H9 (cell line): ENCODE data around the gene DIS3L2. TPM values are rescaled to one million over a fixed set of nuclear protein-coding genes. Genes with fewer than 3 reads are reported as not detected.

Source experiments
- DNase-seq: peaks from one replicate; pipeline ENCODE4 v3.0.0-alpha.2; 2017
- H2AFZ ChIP-seq: one replicate; pipeline ENCODE4 v1.6.1; 2013; ENCODE audit warnings: mild to moderate bottlenecking, low read length, control low read depth, moderate library complexity
- H2AK5ac ChIP-seq: 2 replicates; pipeline ENCODE4 v1.6.1; 2013; ENCODE audit warnings: low read length, control low read depth, mixed read lengths; ENCODE audit not compliant: insufficient read length
- H2BK120ac ChIP-seq: one replicate; pipeline ENCODE4 v1.6.1; 2013; ENCODE audit warnings: low read depth, mild to moderate bottlenecking, low read length, control low read depth, inconsistent platforms; ENCODE audit not compliant: poor library complexity, severe bottlenecking
- H2BK12ac ChIP-seq: 2 replicates; pipeline ENCODE4 v1.6.1; 2013; ENCODE audit warnings: low read length, control low read depth, mixed read lengths, low read depth; ENCODE audit not compliant: insufficient read length
- H2BK15ac ChIP-seq: 2 replicates; pipeline ENCODE4 v1.6.1; 2013; ENCODE audit warnings: low read depth, low read length, control low read depth
- H2BK20ac ChIP-seq: one replicate; pipeline ENCODE4 v1.6.1; 2013; ENCODE audit warnings: low read depth, mild to moderate bottlenecking, low read length, control low read depth, inconsistent platforms; ENCODE audit not compliant: poor library complexity, severe bottlenecking
- H2BK5ac ChIP-seq: 2 replicates; pipeline ENCODE4 v1.6.1; 2013; ENCODE audit warnings: low read length, control low read depth, mixed read lengths; ENCODE audit not compliant: insufficient read length
- H3K14ac ChIP-seq: 2 replicates; pipeline ENCODE4 v1.6.1; 2013; ENCODE audit warnings: low read length, control low read depth; ENCODE audit not compliant: insufficient read depth
- H3K18ac ChIP-seq: 2 replicates; pipeline ENCODE4 v1.6.1; 2013; ENCODE audit warnings: low read depth, mild to moderate bottlenecking, mixed read lengths, low read length, control low read depth; ENCODE audit not compliant: insufficient read length
- H3K23ac ChIP-seq: 2 replicates; pipeline ENCODE4 v1.6.1; 2013; ENCODE audit warnings: low read length, control low read depth, mixed read lengths, low read depth; ENCODE audit not compliant: insufficient read length
- H3K23me2 ChIP-seq: 2 replicates; pipeline ENCODE4 v1.6.1; 2013; ENCODE audit warnings: low read depth, mild to moderate bottlenecking, mixed read lengths, low read length, control low read depth; ENCODE audit not compliant: insufficient read length, poor library complexity, severe bottlenecking
- H3K27ac ChIP-seq: 2 replicates; pipeline ENCODE4 v1.5.1; 2013; ENCODE audit warnings: low read length, control low read depth, mixed read lengths, low read depth; ENCODE audit not compliant: insufficient read length
- H3K27me3 ChIP-seq: 2 replicates; pipeline ENCODE4 v1.6.1; 2013; ENCODE audit warnings: low read length, control low read depth, inconsistent platforms; ENCODE audit not compliant: insufficient read depth
- H3K4ac ChIP-seq: 2 replicates; pipeline ENCODE4 v1.6.1; 2013; ENCODE audit warnings: low read depth, mild to moderate bottlenecking, control low read depth, inconsistent platforms, low read length, moderate library complexity
- H3K4me1 ChIP-seq: 2 replicates; pipeline ENCODE4 v1.6.1; 2013; ENCODE audit warnings: low read length, control low read depth, inconsistent platforms; ENCODE audit not compliant: insufficient read depth
- H3K4me2 ChIP-seq: 2 replicates; pipeline ENCODE4 v1.6.1; 2013; ENCODE audit warnings: low read length, control low read depth, mixed read lengths; ENCODE audit not compliant: insufficient read length, insufficient read depth
- H3K56ac ChIP-seq: 2 replicates; pipeline ENCODE4 v1.6.1; 2013; ENCODE audit warnings: low read depth, mild to moderate bottlenecking, mixed read lengths, low read length, control low read depth; ENCODE audit not compliant: insufficient read length
- H3K79me1 ChIP-seq: 2 replicates; pipeline ENCODE4 v1.6.1; 2013; ENCODE audit warnings: low read depth, mild to moderate bottlenecking, moderate library complexity, low read length, control low read depth, inconsistent platforms; ENCODE audit not compliant: insufficient read depth, poor library complexity, severe bottlenecking
- H3K79me2 ChIP-seq: 2 replicates; pipeline ENCODE4 v1.6.1; 2013; ENCODE audit warnings: low read length, control low read depth, inconsistent platforms; ENCODE audit not compliant: insufficient read depth
- H3K9ac ChIP-seq: 2 replicates; pipeline ENCODE4 v1.6.1; 2013; ENCODE audit warnings: low read length, control low read depth, mixed read lengths; ENCODE audit not compliant: insufficient read length; ENCODE audit errors: extremely low read depth
- H3K9me3 ChIP-seq: one replicate; pipeline ENCODE4 v1.6.1; 2013; ENCODE audit warnings: low read depth, low read length, inconsistent platforms; ENCODE audit not compliant: control insufficient read depth
- H3T11ph ChIP-seq: one replicate; pipeline ENCODE4 v1.6.1; 2013; ENCODE audit warnings: mild to moderate bottlenecking, low read length, control low read depth, inconsistent platforms
- H4K20me1 ChIP-seq: one replicate; pipeline ENCODE4 v1.6.1; 2013; ENCODE audit not compliant: control insufficient read depth, insufficient read length, insufficient read depth
- H4K5ac ChIP-seq: 2 replicates; pipeline ENCODE4 v1.6.1; 2013; ENCODE audit warnings: low read depth, mild to moderate bottlenecking, mixed read lengths, low read length, control low read depth; ENCODE audit not compliant: insufficient read length
- H4K8ac ChIP-seq: replicated peaks from 2 replicates; pipeline ENCODE4 v1.6.1; 2013; ENCODE audit warnings: low read length, control low read depth, mixed read lengths, low read depth; ENCODE audit not compliant: insufficient read length
- H4K91ac ChIP-seq: 2 replicates; pipeline ENCODE4 v1.6.1; 2013; ENCODE audit warnings: low read depth, mild to moderate bottlenecking, moderate library complexity, mixed read lengths, low read length, control low read depth; ENCODE audit not compliant: insufficient read length
- H3K27ac Mint-ChIP-seq, 3 experiments: 2 replicates in 2 of 3; 3 replicates in 1 of 3; pipeline ENCODE4 v1.8.0; 2020 to 2021; ENCODE audit warnings: mixed read lengths in 3 of 3, mild to moderate bottlenecking in 1 of 3, moderate library complexity in 1 of 3
- H3K27me3 Mint-ChIP-seq: 2 replicates; pipeline ENCODE4 v1.8.0; 2021; ENCODE audit warnings: low read depth, mild to moderate bottlenecking, moderate library complexity, mixed read lengths
- H3K36me3 Mint-ChIP-seq, 3 experiments: 2 replicates in 2 of 3; 3 replicates in 1 of 3; pipeline ENCODE4 v1.8.0; 2020 to 2021; ENCODE audit warnings: low read depth in 3 of 3, mixed read lengths in 3 of 3; ENCODE audit not compliant: insufficient read depth in 1 of 3
- H3K4me1 Mint-ChIP-seq, 2 experiments: 2 replicates each; pipeline ENCODE4 v1.8.0; 2020; ENCODE audit warnings: mixed read lengths in 2 of 2
- H3K4me3 Mint-ChIP-seq, 2 experiments: 2 replicates in 1 of 2; 3 replicates in 1 of 2; pipeline ENCODE4 v1.8.0; 2020 to 2021; ENCODE audit warnings: mild to moderate bottlenecking in 2 of 2, mixed read lengths in 2 of 2, moderate library complexity in 1 of 2
- H3K9me3 Mint-ChIP-seq, 2 experiments: 2 replicates in 1 of 2; 3 replicates in 1 of 2; pipeline ENCODE4 v1.8.0; 2020; ENCODE audit warnings: mild to moderate bottlenecking in 2 of 2, mixed read lengths in 2 of 2, moderate library complexity in 1 of 2
- CTCF ChIP-seq: fragments of 200-600 bp; sonication (generic); conservative IDR thresholded peaks from 3 replicates; pipeline ENCODE4 v1.8.0; 2021; ENCODE audit warnings: antibody characterized with exemption, mild to moderate bottlenecking
- WGBS: extraction: QIAGEN DNeasy Blood & Tissue Kit; methylation state at CpG from one replicate; pipeline ENCODE4 v1.1.7; 2013; ENCODE audit warnings: missing lambda C conversion rate, low lambda C conversion rate, mixed read lengths; ENCODE audit not compliant: insufficient read length; ENCODE audit errors: extremely low coverage; 5-methylcytosine and 5-hydroxymethylcytosine counted together
- total RNA-seq: library from RNA; stranded (reverse); gene quantifications from 2 replicates; pipeline ENCODE4 v1.2.1, GENCODE V29; 2021

Gene DIS3L2
- total RNA-seq, 1 experiment from 2014 or later, result 28.1 TPM

- H3K4me1 ChIP-seq, result no peaks in the 10 kb centered on the region
- H3K27me3 ChIP-seq, result no peaks in the 10 kb centered on the region; the same call in 1 of the 2 replicates
- H3K9me3 ChIP-seq, result no peaks in the 10 kb centered on the region
- no peak overlapping the region for H3K56ac ChIP-seq
- H3K9ac ChIP-seq, result no peak overlapping the region
- no peak overlapping the region for H2BK20ac ChIP-seq
- no peaks in the 10 kb centered on the region for H3K23me2 ChIP-seq
- no peak for TF ChIP-seq CTCF
- H3T11ph ChIP-seq, result no peak overlapping the region
- H2BK12ac ChIP-seq, result no peak overlapping the region
- WGBS, result no CpG with 5 or more reads among the region's 15 CpGs
- H3K36me3 Mint-ChIP-seq, result peaks cover 0 to 5% (median 0%) of the 10 kb centered on the region in 3 experiments; a peak in 4 of 7 replicates
- H2AFZ ChIP-seq, result no peak overlapping the region
- no peaks in the 10 kb centered on the region for H4K20me1 ChIP-seq
- no peak overlapping the region for H2AK5ac ChIP-seq
- no peak overlapping the region for H3K14ac ChIP-seq
- no peaks in the 10 kb centered on the region for H3K79me2 ChIP-seq
- no peak overlapping the region for H4K91ac ChIP-seq
- no peaks in the 10 kb centered on the region for H3K9me3 Mint-ChIP-seq
- H3K4me1 Mint-ChIP-seq, result peaks cover 6 to 9% of the 10 kb centered on the region in 2 experiments
- no peak overlapping the region for H3K4me2 ChIP-seq
- DNase-seq, result no peak
- no peak overlapping the region for H2BK120ac ChIP-seq
- no peaks in the 10 kb centered on the region; the same call in 1 of the 2 replicates for H3K27me3 Mint-ChIP-seq
- H3K18ac ChIP-seq, result no peak overlapping the region
- H3K79me1 ChIP-seq, result no peaks in the 10 kb centered on the region
- no peak overlapping the region for H3K4me3 Mint-ChIP-seq
- H3K23ac ChIP-seq, result no peak overlapping the region
- H3K4ac ChIP-seq, result no peak overlapping the region
- no peak overlapping the region for H4K8ac ChIP-seq
- H4K5ac ChIP-seq, result no peak overlapping the region
- H3K27ac Mint-ChIP-seq, result no peak overlapping the region
- H2BK5ac ChIP-seq, result no peak overlapping the region
- no peak overlapping the region for H3K27ac ChIP-seq
- H2BK15ac ChIP-seq, result no peak overlapping the region
These were observed 301.8 kb downstream of the DIS3L2 start for GRCh38 chr2:232263295-232263694.
